DMS79 treated with DMSO at 0.1 percent for 48 hours (cell line): ENCODE data around the gene FHIP1B.

Experiments
- DNase-seq: peaks from one replicate; lab custom pipeline; 2025; lab: John Stamatoyannopoulos, UW

The FHIP1B gene

DNA sequence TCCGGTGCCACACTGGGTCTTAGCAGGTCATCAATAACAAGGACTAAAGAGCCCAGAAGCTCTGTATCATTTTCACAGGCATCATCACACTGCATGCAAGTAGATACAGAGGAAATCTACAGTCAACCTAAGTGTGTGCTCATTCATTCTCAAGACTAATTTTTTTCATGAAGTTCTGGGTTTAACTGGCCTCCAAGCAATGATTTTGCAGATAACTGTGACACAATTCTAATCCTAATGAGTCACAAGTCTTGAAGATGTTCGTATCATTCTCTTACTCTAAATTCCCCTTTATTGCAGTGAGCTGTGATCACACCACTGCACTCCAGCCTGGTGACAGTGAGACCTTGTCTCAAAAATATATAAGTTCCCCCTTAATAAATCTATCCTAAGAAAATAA, 33.0 kb downstream of the FHIP1B start:
- no peak for DNase-seq

DNA sequence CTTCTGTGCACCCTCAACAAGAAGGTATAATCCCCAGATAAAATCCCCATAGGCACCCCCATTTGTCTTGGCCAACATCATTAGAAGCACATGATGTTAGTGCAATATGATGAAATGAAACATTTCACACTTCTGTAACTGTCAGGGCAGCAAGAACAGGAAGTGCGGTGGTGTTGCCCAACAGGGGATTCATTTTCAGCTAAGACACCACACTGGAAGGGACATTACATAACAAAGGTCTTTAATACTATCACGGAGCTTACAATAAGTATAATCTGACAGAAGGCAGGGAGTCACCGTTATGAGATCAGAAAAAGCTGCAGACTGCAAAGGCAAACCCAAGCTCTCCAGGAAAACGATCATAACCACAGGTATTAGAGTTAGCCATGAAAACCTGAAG, 33.5 kb downstream of the FHIP1B start:
- DNase-seq = no peak

DNA sequence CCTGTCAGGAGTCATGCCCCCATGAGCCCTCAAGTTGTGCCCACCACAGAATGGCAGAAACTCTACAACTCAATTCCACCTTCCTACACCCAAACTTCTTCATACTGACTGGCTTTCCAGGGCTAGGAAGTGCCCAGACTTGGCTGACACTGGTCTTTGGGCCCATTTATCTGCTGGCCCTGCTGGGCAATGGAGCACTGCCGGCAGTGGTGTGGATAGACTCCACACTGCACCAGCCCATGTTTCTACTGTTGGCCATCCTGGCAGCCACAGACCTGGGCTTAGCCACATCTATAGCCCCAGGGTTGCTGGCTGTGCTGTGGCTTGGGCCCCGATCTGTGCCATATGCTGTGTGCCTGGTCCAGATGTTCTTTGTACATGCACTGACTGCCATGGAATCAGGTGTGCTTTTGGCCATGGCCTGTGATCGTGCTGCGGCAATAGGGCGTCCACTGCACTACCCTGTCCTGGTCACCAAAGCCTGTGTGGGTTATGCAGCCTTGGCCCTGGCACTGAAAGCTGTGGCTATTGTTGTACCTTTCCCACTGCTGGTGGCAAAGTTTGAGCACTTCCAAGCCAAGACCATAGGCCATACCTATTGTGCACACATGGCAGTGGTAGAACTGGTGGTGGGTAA, 35.1 kb downstream of the FHIP1B start, which contains the start of gene OR52W1:
Gene OR52W1 (plus strand): TSS at position 51 of the 637 bp plus-strand sequence. CDS start 0 bp downstream, at position 51.
- no peak for DNase-seq

DNA sequence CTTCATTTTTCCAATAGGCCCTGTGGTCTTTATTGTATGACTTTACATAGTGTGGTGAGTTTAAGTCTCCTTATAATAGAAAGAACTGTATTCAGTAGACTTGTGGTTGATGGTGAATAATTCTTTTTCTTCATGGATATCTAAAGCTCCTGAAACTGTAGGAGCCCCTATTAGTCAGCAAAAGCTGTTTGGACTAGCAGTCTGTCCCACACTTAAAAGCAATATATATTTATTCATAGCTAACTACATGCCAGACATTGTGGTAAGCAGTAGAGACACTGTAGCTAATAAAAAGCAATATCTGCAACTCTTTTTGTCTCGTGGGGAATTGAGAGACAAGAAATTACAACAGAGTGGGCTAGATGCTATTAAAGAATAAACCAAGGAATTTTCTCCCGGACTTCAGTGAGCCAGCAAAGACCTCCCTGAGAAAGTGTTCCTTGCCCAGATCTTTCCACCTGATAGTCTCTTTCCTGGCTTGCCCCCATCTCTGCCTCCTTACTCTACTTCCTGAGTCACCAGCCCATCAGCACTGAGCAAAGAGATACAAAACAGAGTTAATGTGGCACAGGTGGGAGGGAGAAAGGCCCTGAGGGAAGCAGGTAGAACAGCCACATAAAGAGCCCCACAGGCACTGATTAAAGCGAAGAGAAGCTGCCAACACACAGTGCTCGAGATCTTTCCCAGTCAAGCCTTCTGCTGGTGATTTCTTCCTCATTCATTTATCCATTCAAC, 36.8 kb downstream of the FHIP1B start:
- no peak for DNase-seq

DNA sequence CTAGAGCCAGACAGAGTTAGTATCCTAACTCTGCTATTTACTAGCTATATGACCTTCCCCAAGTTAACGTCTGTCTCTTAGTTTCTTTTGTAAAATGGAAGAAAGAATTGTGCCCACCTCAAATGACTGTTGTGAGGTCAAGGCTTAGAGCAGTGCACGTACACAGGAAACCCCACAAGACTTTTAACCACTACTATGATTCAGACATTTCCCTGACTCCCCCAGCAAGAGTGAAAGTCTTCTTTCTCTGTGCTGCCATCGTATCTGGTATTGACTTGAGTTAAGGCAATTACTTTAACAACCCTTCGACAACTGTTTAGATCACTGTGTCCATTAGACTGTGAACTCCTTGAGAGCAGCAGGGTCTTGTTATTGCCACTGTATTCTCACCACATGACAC, 38.0 kb downstream of the FHIP1B start:
- no peak for DNase-seq

DNA sequence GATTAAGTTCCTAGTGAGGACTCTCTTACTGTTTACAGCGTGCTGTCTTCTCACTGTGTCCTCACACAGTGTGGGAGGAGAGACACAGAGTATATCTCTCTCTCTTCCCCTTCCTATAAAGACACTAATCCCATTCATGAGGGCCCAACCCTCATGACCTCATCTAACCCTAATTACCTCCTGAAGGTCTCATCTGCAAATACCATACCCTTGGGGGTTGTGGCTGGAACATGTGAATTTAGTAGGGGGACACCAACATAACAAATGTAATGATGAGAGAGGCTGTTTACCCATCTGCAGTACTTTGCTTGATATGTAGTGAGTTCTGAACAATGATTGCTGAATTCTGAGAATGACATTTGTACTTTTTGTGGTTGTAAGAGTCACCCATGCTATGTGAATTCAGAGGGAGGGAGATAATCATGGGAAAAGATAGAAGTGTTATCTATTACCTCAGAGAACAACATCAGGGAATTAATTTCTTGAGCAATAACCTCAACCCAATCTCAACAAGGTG, 40.3 kb downstream of the FHIP1B start:
- no peak for DNase-seq

DNA sequence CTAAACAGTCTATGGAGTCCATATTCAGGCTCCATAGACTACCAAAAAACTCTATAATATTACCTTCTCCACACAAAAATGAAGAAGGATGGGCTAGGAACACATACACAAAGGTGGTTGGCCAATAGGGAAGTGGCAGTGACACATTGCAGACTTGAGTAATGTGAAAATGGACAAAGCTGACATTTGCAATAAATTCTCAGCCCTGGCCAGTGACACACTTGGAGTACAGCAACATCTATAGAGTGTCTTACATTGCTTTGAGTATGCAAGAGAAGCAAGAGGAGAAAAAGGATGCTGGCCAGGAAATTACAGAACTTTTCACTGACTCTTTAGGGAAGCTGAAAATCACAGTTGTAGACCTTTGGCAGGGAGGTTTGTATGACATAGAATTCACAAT, 42.7 kb downstream of the FHIP1B start:
- DNase-seq = no peak

DNA sequence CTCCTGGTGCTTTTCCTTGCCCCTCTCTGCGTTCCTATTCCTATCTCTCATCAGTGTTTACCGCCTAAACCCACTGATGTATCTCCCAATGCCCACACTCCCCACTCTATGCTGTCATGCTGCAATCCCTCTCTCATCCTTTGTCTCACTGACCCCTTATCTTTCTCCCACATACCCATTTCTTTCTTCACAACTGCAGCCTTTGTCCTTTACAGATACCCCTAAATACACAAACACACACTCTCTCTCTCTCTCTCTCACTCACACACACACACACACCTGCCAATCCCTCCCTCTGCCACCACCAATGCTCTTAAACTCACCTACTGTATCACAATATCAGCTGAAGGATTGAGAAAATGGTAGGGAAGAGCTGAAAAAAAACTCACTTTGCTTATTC, 59.0 kb downstream of the FHIP1B start:
- no peak for DNase-seq

DNA sequence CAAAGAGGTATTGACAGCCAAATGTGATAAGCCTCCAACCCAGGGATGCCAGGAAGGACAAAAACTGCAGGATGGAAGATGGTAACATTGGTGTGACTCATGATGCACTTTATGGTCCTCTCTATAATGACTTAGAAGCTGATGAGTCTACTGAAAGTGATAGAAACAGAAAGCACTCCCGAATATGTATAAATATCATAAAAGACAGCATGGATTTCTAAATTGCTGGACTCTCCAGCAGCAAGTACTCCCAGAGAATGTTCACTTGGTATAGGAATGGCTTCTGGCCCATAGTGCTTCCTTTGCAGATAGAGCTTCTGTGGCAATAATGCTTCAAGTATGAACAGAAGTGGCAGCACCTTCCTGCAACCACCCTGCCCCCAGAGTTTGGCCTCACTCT, 64.2 kb downstream of the FHIP1B start, which contains the start of gene OR52B2:
Gene OR52B2 (minus strand): TSS at position 101 of the 400 bp plus-strand sequence. CDS start 0 bp downstream, at position 101.
- no peak for DNase-seq
